Measurements from ENCODE around the gene LRTM2. TPM values are rescaled to one million over a fixed set of nuclear protein-coding genes. Genes with fewer than 3 reads are reported as not detected.
A peak's percentile ranks its signal among the peaks of the same experiment; 100 is the strongest.

LRTM2 gene
- total RNA-seq, 1 donor, result not detected

DNA sequence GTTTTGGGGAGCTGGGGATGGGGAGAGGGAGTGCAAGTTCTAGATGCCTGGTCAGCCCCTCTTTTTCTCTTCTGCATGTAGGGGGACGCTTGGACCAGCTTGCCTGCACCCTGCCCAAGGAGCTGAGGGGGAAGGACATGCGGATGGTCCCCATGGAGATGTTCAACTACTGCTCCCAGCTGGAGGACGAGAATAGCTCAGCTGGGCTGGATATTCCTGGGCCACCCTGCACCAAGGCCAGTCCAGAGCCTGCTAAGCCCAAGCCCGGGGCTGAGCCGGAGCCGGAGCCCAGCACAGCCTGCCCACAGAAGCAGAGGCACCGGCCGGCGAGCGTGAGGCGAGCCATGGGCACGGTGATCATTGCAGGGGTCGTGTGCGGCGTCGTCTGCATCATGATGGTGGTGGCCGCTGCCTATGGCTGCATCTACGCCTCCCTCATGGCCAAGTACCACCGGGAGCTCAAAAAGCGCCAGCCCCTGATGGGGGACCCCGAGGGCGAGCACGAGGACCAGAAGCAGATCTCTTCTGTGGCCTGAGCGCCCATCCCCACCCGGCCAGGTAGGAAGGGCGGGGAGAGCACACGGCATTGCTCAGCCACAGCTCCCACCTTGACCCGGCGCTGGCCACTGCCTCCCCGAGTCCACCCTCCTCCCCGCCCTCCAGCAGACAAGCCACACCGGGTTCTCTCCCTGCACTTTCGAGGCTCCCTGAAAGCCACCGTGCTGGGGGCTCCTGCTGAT is 14.0 kb downstream of the LRTM2 start:
- Histone ChIP-seq H3K27ac (ENCODE audit: low read depth, low read length) (no peak overlapping the region), H2AFZ (ENCODE audit: low read length) (no peak overlapping the region), H3K4me2 (ENCODE audit: insufficient read depth, low read length) (no peak overlapping the region), H3K9me3 (ENCODE audit: low read depth, low read length) (no peaks in the 10 kb centered on the region), H3K27me3 (ENCODE audit: insufficient read depth, low read length) (peaks cover 36% of the 10 kb centered on the region), H3K36me3 (ENCODE audit: insufficient read depth, low read length) (no peaks in the 10 kb centered on the region), H3K79me2 (ENCODE audit: insufficient read depth, low read length) (no peaks in the 10 kb centered on the region), H4K20me1 (ENCODE audit: insufficient read depth, low read length) (peaks cover 3% of the 10 kb centered on the region), H3K4me3 (ENCODE audit: insufficient read depth, low read length) (no peak overlapping the region), H3K4me1 (ENCODE audit: insufficient read depth, low read length) (no peaks in the 10 kb centered on the region)
- TF ChIP-seq, protein P1, sequence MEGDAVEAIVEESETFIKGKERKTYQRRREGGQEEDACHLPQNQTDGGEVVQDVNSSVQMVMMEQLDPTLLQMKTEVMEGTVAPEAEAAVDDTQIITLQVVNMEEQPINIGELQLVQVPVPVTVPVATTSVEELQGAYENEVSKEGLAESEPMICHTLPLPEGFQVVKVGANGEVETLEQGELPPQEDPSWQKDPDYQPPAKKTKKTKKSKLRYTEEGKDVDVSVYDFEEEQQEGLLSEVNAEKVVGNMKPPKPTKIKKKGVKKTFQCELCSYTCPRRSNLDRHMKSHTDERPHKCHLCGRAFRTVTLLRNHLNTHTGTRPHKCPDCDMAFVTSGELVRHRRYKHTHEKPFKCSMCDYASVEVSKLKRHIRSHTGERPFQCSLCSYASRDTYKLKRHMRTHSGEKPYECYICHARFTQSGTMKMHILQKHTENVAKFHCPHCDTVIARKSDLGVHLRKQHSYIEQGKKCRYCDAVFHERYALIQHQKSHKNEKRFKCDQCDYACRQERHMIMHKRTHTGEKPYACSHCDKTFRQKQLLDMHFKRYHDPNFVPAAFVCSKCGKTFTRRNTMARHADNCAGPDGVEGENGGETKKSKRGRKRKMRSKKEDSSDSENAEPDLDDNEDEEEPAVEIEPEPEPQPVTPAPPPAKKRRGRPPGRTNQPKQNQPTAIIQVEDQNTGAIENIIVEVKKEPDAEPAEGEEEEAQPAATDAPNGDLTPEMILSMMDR (IDR thresholded peaks at IDR 0.05; ENCODE audit: extremely low read depth, low read depth, low read length), result no peak
- peak; percentile 85 for DNase-seq (ENCODE audit: insufficient read length, low spot score, missing footprints)

DNA sequence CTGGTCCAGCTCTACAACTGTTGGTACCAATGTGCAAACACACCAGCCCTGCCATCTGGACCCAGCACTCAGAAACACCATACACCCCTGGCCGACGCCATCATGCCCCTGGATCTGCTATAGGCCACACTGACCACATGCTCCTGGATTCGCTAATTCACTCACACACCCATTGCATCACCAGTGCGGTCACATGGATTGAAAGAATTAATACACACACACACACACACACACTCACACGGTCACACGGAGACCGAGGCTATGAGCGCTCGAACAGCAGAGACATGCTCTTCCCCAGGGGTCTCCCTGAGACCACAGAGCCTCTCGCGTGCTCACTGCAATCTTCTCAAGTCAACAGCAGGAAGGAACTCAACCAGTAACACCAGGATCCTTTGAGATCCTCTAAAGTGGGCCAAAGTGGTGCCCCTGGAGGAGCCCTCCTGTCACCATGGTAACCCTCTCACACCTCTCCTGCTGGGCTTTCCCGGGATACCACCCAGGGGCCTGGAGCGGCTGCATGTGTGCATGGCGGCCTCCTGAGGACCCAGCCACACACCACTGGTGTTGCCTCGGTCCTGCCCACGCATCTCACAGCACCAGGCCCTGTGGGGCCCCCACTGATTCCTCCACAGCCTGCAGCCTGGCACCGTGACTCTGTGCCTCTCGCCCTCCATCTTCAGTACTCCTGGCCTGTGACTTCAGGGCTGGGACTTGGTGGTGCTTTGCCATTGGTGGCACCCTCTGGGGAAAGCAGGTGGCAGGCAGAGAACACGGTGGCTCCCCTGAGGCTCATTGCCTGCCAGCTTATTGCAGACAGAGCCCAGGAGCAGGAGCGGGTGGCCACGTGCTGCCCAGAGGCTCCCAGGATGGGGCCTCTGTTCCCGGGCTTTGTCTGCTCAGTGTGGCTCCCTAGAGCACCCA is 15.1 kb downstream of the LRTM2 start:
- no peaks in the 10 kb centered on the region for H3K4me1 ChIP-seq (ENCODE audit: insufficient read depth, low read length)
- H3K4me3 ChIP-seq (ENCODE audit: insufficient read depth, low read length), result no peak overlapping the region
- DNase-seq (ENCODE audit: insufficient read length, low spot score, missing footprints), result peak; percentile 75
- H3K9me3 ChIP-seq (ENCODE audit: low read depth, low read length), result no peaks in the 10 kb centered on the region
- H4K20me1 ChIP-seq (ENCODE audit: insufficient read depth, low read length), result peaks cover 3% of the 10 kb centered on the region
- no peak overlapping the region for H3K27ac ChIP-seq (ENCODE audit: low read depth, low read length)
- H3K79me2 ChIP-seq (ENCODE audit: insufficient read depth, low read length), result no peaks in the 10 kb centered on the region
- H3K36me3 ChIP-seq (ENCODE audit: insufficient read depth, low read length), result no peaks in the 10 kb centered on the region
- peaks cover 40% of the 10 kb centered on the region for H3K27me3 ChIP-seq (ENCODE audit: insufficient read depth, low read length)
- TF ChIP-seq, protein P1 (IDR thresholded peaks at IDR 0.05; ENCODE audit: extremely low read depth, low read depth, low read length), result no peak
- H3K4me2 ChIP-seq (ENCODE audit: insufficient read depth, low read length), result no peak overlapping the region
- H2AFZ ChIP-seq (ENCODE audit: low read length), result no peak overlapping the region

GRCh38 chr12:1836241-1836803 is 16.0 kb downstream of the LRTM2 start:
- Histone ChIP-seq H3K9me3 (ENCODE audit: low read depth, low read length) (no peaks in the 10 kb centered on the region), H4K20me1 (ENCODE audit: insufficient read depth, low read length) (peaks cover 3% of the 10 kb centered on the region), H3K4me3 (ENCODE audit: insufficient read depth, low read length) (no peak overlapping the region), H3K27ac (ENCODE audit: low read depth, low read length) (no peak overlapping the region), H3K4me1 (ENCODE audit: insufficient read depth, low read length) (no peaks in the 10 kb centered on the region), H3K27me3 (ENCODE audit: insufficient read depth, low read length) (peaks cover 41% of the 10 kb centered on the region), H3K36me3 (ENCODE audit: insufficient read depth, low read length) (no peaks in the 10 kb centered on the region), H2AFZ (ENCODE audit: low read length) (no peak overlapping the region), H3K4me2 (ENCODE audit: insufficient read depth, low read length) (no peak overlapping the region), H3K79me2 (ENCODE audit: insufficient read depth, low read length) (no peaks in the 10 kb centered on the region)
- DNase-seq (ENCODE audit: insufficient read length, low spot score, missing footprints), result peak; percentile 63
- TF ChIP-seq, protein P1 (IDR thresholded peaks at IDR 0.05; ENCODE audit: extremely low read depth, low read depth, low read length), result no peak

Data from osteoblast (primary cell).